HepG2 (cell line): ENCODE results near the gene BCL2. TPM values are rescaled to one million over a fixed set of nuclear protein-coding genes. Genes with fewer than 3 reads are reported as not detected.

ENCODE experiments used
- ATAC-seq: fragments of 200-7000 bp; cut with Tn5 transposase; 3 replicates; pipeline ENCODE4 v1.9.1; 2020; ENCODE audit warnings: mild to moderate bottlenecking, moderate library complexity
- BruUV-seq: library from RNA; stranded (reverse); fragments of 400-500 nt; replicated peaks from 2 replicates; lab custom pipeline; 2021; lab: Mats Ljungman, UMichigan
- CTCF ChIA-PET: fragments of 300-600 bp; formaldehyde crosslinking; extraction: SDS; loops from one replicate; lab custom pipeline; 2021; ENCODE audit warnings: low total read pairs, inconsistent platforms, low intra/inter-chr PET ratio; lab: Yijun Ruan, JAX
- POLR2A ChIA-PET: fragments of 350-600 bp; sonication (Branson Sonifier 250); formaldehyde crosslinking; loops from one replicate; lab custom pipeline; 2020; ENCODE audit warnings: antibody characterized with exemption, inconsistent platforms; lab: Yijun Ruan, JAX
- DNase-seq: peaks from one replicate; pipeline ENCODE4 v3.0.0-alpha.2; 2015; ENCODE audit warnings: low spot score
- FAIRE-seq: peaks from 3 replicates; lab custom pipeline; 2011; peaks lifted over from hg19 to GRCh38; lab: Jason Lieb, UNC
- H2AFZ ChIP-seq: one replicate; pipeline ENCODE4 v1.6.1; 2011; ENCODE audit warnings: low read length, inconsistent platforms
- H3K27ac ChIP-seq: fragments of 300-600 bp; 3 replicates; pipeline ENCODE4 v1.8.0; 2011; ENCODE audit warnings: mixed run types, mild to moderate bottlenecking, mixed read lengths, low read length, inconsistent platforms; ENCODE audit not compliant: insufficient read depth; ENCODE audit errors: extremely low read length
- H3K27me3 ChIP-seq, 2 experiments: fragments of 200-600 bp in 1 of 2; 2 replicates in 1 of 2; 3 replicates in 1 of 2; pipeline versions ENCODE4 v1.6.0 to v1.8.0; 2011; ENCODE audit warnings: low read length in 2 of 2, mild to moderate bottlenecking in 2 of 2, moderate library complexity in 2 of 2, inconsistent platforms in 1 of 2; ENCODE audit not compliant: insufficient read depth in 2 of 2, control insufficient read depth in 1 of 2
- H3K36me3 ChIP-seq, 2 experiments: fragments of 200-600 bp in 1 of 2; replicated peaks in 1 of 2; 2 replicates in 1 of 2; 3 replicates in 1 of 2; pipeline versions ENCODE4 v1.5.1 to v1.8.0; 2011; ENCODE audit warnings: low read length in 2 of 2, inconsistent platforms in 1 of 2; ENCODE audit not compliant: insufficient read depth in 2 of 2, control insufficient read depth in 1 of 2
- H3K4me1 ChIP-seq: 2 replicates; pipeline ENCODE4 v1.5.1; 2012; ENCODE audit warnings: low read length, inconsistent platforms; ENCODE audit not compliant: insufficient read depth
- H3K4me2 ChIP-seq: 2 replicates; pipeline ENCODE4 v1.6.0; 2011; ENCODE audit warnings: low read depth, low read length, inconsistent platforms
- H3K4me3 ChIP-seq, 3 experiments: fragments of 200-600 bp in 1 of 3; sonication (generic), shearing (Covaris generic) in 1 of 3; replicated peaks in 1 of 3; 2 replicates each; pipeline ENCODE4 v1.5.1; 2011 to 2016; ENCODE audit warnings: low read length in 3 of 3, inconsistent platforms in 2 of 3, low read depth in 2 of 3, mild to moderate bottlenecking in 2 of 3, control low read depth in 1 of 3, mixed read lengths in 1 of 3; ENCODE audit not compliant: insufficient read depth in 1 of 3
- H3K79me2 ChIP-seq: one replicate; pipeline ENCODE4 v1.6.1; 2011; ENCODE audit warnings: low read length, inconsistent platforms; ENCODE audit not compliant: insufficient read depth
- H3K9ac ChIP-seq: 2 replicates; pipeline ENCODE4 v1.6.0; 2011; ENCODE audit warnings: mild to moderate bottlenecking, low read depth, low read length, inconsistent platforms; ENCODE audit not compliant: insufficient read depth
- H3K9me3 ChIP-seq: 2 replicates; pipeline ENCODE4 v1.5.1; 2012; ENCODE audit warnings: mild to moderate bottlenecking, low read length
- H4K20me1 ChIP-seq: 2 replicates; pipeline ENCODE4 v1.6.0; 2011; ENCODE audit warnings: inconsistent platforms, mild to moderate bottlenecking, low read length, moderate library complexity; ENCODE audit not compliant: insufficient read depth
- BHLHE40 ChIP-seq: IDR thresholded peaks from 2 replicates; pipeline ENCODE4 v1.6.1; 2011; ENCODE audit warnings: low read length, improper control_type of control experiment
- BORCS8-MEF2B ChIP-seq: sonication (generic); formaldehyde crosslinking; IDR thresholded peaks from 2 replicates; pipeline ENCODE4 v1.8.0; 2022; ENCODE audit warnings: mild to moderate bottlenecking, missing genetic modification reagents
- EED ChIP-seq: sonication (generic); formaldehyde crosslinking; IDR thresholded peaks from 2 replicates; pipeline ENCODE4 v1.5.0; 2020; ENCODE audit warnings: mild to moderate bottlenecking, missing genetic modification reagents
- ETV6 ChIP-seq: sonication (generic); formaldehyde crosslinking; conservative IDR thresholded peaks from 2 replicates; pipeline ENCODE4 v1.4.0; 2020; ENCODE audit warnings: missing genetic modification reagents
- FOXM1 ChIP-seq: sonication (generic); formaldehyde crosslinking; IDR thresholded peaks from 2 replicates; pipeline ENCODE4 v1.5.0; 2020; ENCODE audit warnings: missing genetic modification reagents
- GABPA ChIP-seq, 2 experiments: IDR thresholded peaks; 2 replicates each; pipeline ENCODE4 v1.6.1; 2011 to 2016; ENCODE audit warnings: low read depth in 2 of 2, low read length in 1 of 2, missing biosample characterization in 1 of 2, missing genetic modification characterization in 1 of 2
- MATR3 ChIP-seq: sonication (generic); formaldehyde crosslinking; IDR thresholded peaks from 2 replicates; pipeline ENCODE4 v1.4.0; 2020; ENCODE audit warnings: missing genetic modification reagents
- NFE2L2 ChIP-seq: fragments of 150-350 bp; IDR thresholded peaks from 2 replicates; pipeline ENCODE4 v1.6.1; 2014; ENCODE audit warnings: low read length
- SAP130 ChIP-seq: IDR thresholded peaks from 2 replicates; pipeline ENCODE4 v1.6.1; 2016; ENCODE audit warnings: low read depth
- SMC3 ChIP-seq: IDR thresholded peaks from 2 replicates; pipeline ENCODE4 v1.6.1; 2011; ENCODE audit warnings: low read length, improper control_type of control experiment
- SP1 ChIP-seq, 2 experiments: fragments of 450-650 bp in 1 of 2; sonication (generic) in 1 of 2; formaldehyde crosslinking in 1 of 2; IDR thresholded peaks; 2 replicates each; pipeline versions ENCODE4 v1.4.0 to v1.6.1; 2016 to 2020; ENCODE audit warnings: missing genetic modification reagents in 1 of 2
- ZBTB7A ChIP-seq: sonication (generic); formaldehyde crosslinking; IDR thresholded peaks from 2 replicates; pipeline ENCODE4 v1.8.0; 2022; ENCODE audit warnings: mild to moderate bottlenecking, missing genetic modification reagents
- ZNF451 ChIP-seq: sonication (generic); formaldehyde crosslinking; IDR thresholded peaks from 2 replicates; pipeline ENCODE4 v1.5.0; 2020; ENCODE audit warnings: mild to moderate bottlenecking, missing genetic modification reagents
- ZNF543 ChIP-seq: sonication (generic); formaldehyde crosslinking; IDR thresholded peaks from 2 replicates; pipeline ENCODE4 v1.4.0; 2020; ENCODE audit warnings: mild to moderate bottlenecking, missing genetic modification reagents
- ZNF580 ChIP-seq: IDR thresholded peaks from 2 replicates; pipeline ENCODE4 v1.6.1; 2016; ENCODE audit warnings: low read depth, borderline replicate concordance
- ZNF772 ChIP-seq: sonication (generic); formaldehyde crosslinking; IDR thresholded peaks from 2 replicates; pipeline ENCODE4 v1.5.0; 2020; ENCODE audit warnings: mild to moderate bottlenecking, missing genetic modification reagents
- ZNF788 ChIP-seq: sonication (generic); formaldehyde crosslinking; IDR thresholded peaks from 2 replicates; pipeline ENCODE4 v1.5.0; 2020; ENCODE audit warnings: mild to moderate bottlenecking, missing genetic modification reagents, borderline replicate concordance
- ZNF891 ChIP-seq: sonication (generic); formaldehyde crosslinking; IDR thresholded peaks from 2 replicates; pipeline ENCODE4 v1.5.0; 2020; ENCODE audit warnings: mild to moderate bottlenecking, missing genetic modification reagents
- WGBS: methylation state at CpG from one replicate; pipeline ENCODE4 v1.1.6; 2017; ENCODE audit warnings: low lambda C conversion rate; 5-methylcytosine and 5-hydroxymethylcytosine counted together
- in situ Hi-C: cut with HindIII; loops from 2 replicates; pipeline ENCODE4 v1.10.0; 2017; ENCODE audit warnings: low pct_unique_long_range_greater_than_20kb; ENCODE audit not compliant: extremely low pct_ligation_motif_present
- intact Hi-C: fragments of 100-400 bp; cut with micrococcal nuclease; formaldehyde crosslinking; loops from one replicate; pipeline ENCODE4 v1.10.0; 2022; ENCODE audit not compliant: unreplicated experiment
- polyA plus RNA-seq, 8 experiments: library from polyadenylated mRNA; depleted of rRNA in 3 of 8; stranded (reverse) in 7 of 8; unstranded in 1 of 8; fragments of >200 nt; fragmentation: Illumina TruSeq in 4 of 8; extraction: Trizol in 4 of 8; gene quantifications; 2 replicates each; pipeline versions ENCODE4 v1.2.1 to v1.2.3, GENCODE V29; 2011 to 2016; ENCODE audit warnings: low read depth in 4 of 8, missing spikeins in 1 of 8, mixed read lengths in 1 of 8; ENCODE audit not compliant: insufficient read depth in 1 of 8
- total RNA-seq, 5 experiments: library from RNA; depleted of rRNA; stranded (reverse); fragments of >200 nt; fragmentation: Illumina TruSeq; extraction: Trizol; gene quantifications; 2 replicates each; pipeline ENCODE4 v1.2.3, GENCODE V29; 2016; ENCODE audit warnings: low read depth in 1 of 5

BCL2 gene
- total and polyA plus RNA-seq, 2 of the 13 experiments (the other 11 are each of a cell fraction or from before 2014, with no cell fraction given), result 0.07 to 0.53 TPM

GRCh38 chr18:63159590-63159989, 160.0 kb downstream of the BCL2 start:
- no peak for FAIRE-seq
- no peak overlapping the region for H3K4me2 ChIP-seq
- H3K4me1 ChIP-seq, result peaks cover 9% of the 10 kb centered on the region
- 51% methylated on average over 9 of the region's 9 CpGs for WGBS
- no peaks in the 10 kb centered on the region for H4K20me1 ChIP-seq
- intact Hi-C loops (no loop called here), in situ Hi-C loops (no loop called here)
- no TSS peak for BruUV-seq
- H3K79me2 ChIP-seq, result no peaks in the 10 kb centered on the region
- no peak overlapping the region for H3K9ac ChIP-seq
- TF ChIP-seq GABPA (IDR thresholded peaks at IDR 0.05; ENCODE audit: low read depth, low read length), result no peak
- no peak for TF ChIP-seq GABPA (CRISPR knock-in tag; IDR thresholded peaks at IDR 0.05; ENCODE audit: low read depth)
- TF ChIP-seq SAP130, result no peak
- TF ChIP-seq EED (CRISPR knock-in tag), result no peak
- TF ChIP-seq SMC3, result no peak
- no peak for TF ChIP-seq NFE2L2
- no peak for TF ChIP-seq SP1 (IDR thresholded peaks at IDR 0.05)
- no peak for TF ChIP-seq SP1 (CRISPR knock-in tag; IDR thresholded peaks at IDR 0.05)
- no peak overlapping the region for H3K27ac ChIP-seq
- no peaks in the 10 kb centered on the region for H3K9me3 ChIP-seq
- peaks cover 2 to 43% of the 10 kb centered on the region in 2 experiments; a peak in 4 of 5 replicates for H3K27me3 ChIP-seq
- no peak for DNase-seq
- no peak overlapping the region for H2AFZ ChIP-seq
- ChIA-PET POLR2A (no interaction called here), CTCF (no interaction called here)
- ATAC-seq, result no peak
- no peak overlapping the region for H3K4me3 ChIP-seq
- no peaks in the 10 kb centered on the region for H3K36me3 ChIP-seq

- Histone ChIP-seq H3K27me3 (peaks cover 2 to 49% of the 10 kb centered on the region in 2 experiments; a peak in 4 of 5 replicates), H3K79me2 (no peaks in the 10 kb centered on the region), H3K36me3 (no peaks in the 10 kb centered on the region), H3K9me3 (no peaks in the 10 kb centered on the region), H3K9ac (no peak overlapping the region), H4K20me1 (no peaks in the 10 kb centered on the region), H3K4me1 (peaks cover 9% of the 10 kb centered on the region), H3K4me2 (no peak overlapping the region), H3K4me3 (no peak overlapping the region), H2AFZ (no peak overlapping the region), H3K27ac (no peak overlapping the region)
- no peak for DNase-seq
- ChIA-PET CTCF (no interaction called here), POLR2A (no interaction called here)
- BruUV-seq, result no TSS peak
- no peak for ATAC-seq
- no peak for FAIRE-seq
- intact Hi-C loops, result no loop called here
- 34% methylated on average over 6 of the region's 6 CpGs for WGBS
- in situ Hi-C loops, result no loop called here
- TF ChIP-seq ZNF891 (no peak), BHLHE40 (no peak), ZNF451 (CRISPR knock-in tag) (no peak), ZNF580 (CRISPR knock-in tag) (no peak), ZNF543 (CRISPR knock-in tag) (no peak), MATR3 (CRISPR knock-in tag) (no peak), BORCS8-MEF2B (CRISPR knock-in tag) (no peak), ETV6 (CRISPR knock-in tag) (no peak), ZNF788 (no peak), ZNF772 (CRISPR knock-in tag) (no peak), FOXM1 (CRISPR knock-in tag) (no peak), ZBTB7A (CRISPR knock-in tag) (no peak)
Measured at GRCh38 chr18:63158676-63159291, 160.8 kb downstream of the BCL2 start.
